GM12878 (cell line): ENCODE measurements around the gene TBPL2. TPM values are rescaled to one million over a fixed set of nuclear protein-coding genes. Genes with fewer than 3 reads are reported as not detected.

Experiments used
- BMI1 ChIP-seq: fragments of 450-650 bp; IDR thresholded peaks from 2 replicates; pipeline ENCODE4 v1.6.1; 2016; ENCODE audit warnings: mild to moderate bottlenecking, moderate library complexity, borderline replicate concordance
- CHD2 ChIP-seq: IDR thresholded peaks from 2 replicates; pipeline ENCODE4 v1.6.1; 2011; ENCODE audit warnings: low read depth, low read length, improper control_type of control experiment, borderline replicate concordance
- CREB1 ChIP-seq: IDR thresholded peaks from 2 replicates; pipeline ENCODE4 v1.6.1; 2012; ENCODE audit warnings: low read depth, mild to moderate bottlenecking, inconsistent platforms
- EZH2 ChIP-seq: IDR thresholded peaks from 2 replicates; pipeline ENCODE4 v1.6.1; 2012; ENCODE audit warnings: low read depth, mild to moderate bottlenecking, control low read depth, inconsistent platforms, low read length, borderline replicate concordance; ENCODE audit not compliant: control insufficient read depth
- FOXM1 ChIP-seq: IDR thresholded peaks from 2 replicates; pipeline ENCODE4 v1.6.1; 2012; ENCODE audit warnings: low read depth, mild to moderate bottlenecking, inconsistent platforms, low read length, moderate library complexity
- YBX1 ChIP-seq: fragments of 450-650 bp; IDR thresholded peaks from 2 replicates; pipeline ENCODE4 v1.6.1; 2016; ENCODE audit warnings: antibody characterized with exemption
- ZNF274 ChIP-seq: IDR thresholded peaks from one replicate; pipeline ENCODE4 v1.8.0; 2011; ENCODE audit not compliant: insufficient read length, insufficient read depth
- polyA plus RNA-seq, 11 experiments: library from polyadenylated mRNA; depleted of rRNA in 4 of 11; unstranded in 6 of 11; stranded (reverse) in 5 of 11; fragments of >200 nt; fragmentation: Nextera tagmentation in 4 of 11; fragmentation: Illumina TruSeq in 1 of 11; extraction: Ambion mirVana in 4 of 11; extraction: Trizol in 1 of 11; gene quantifications; 1 replicate in 1 of 11; 2 replicates in 10 of 11; pipeline versions ENCODE4 v1.2.1 to v1.2.3, GENCODE V29; 2011 to 2016; ENCODE audit warnings: inconsistent platforms in 2 of 11, missing spikeins in 2 of 11, low read depth in 1 of 11
- total RNA-seq, 4 experiments: library from RNA; depleted of rRNA in 3 of 4; stranded (reverse); fragments of >200 nt in 3 of 4; fragmentation: Illumina TruSeq in 1 of 4; extraction: Trizol in 1 of 4; gene quantifications; 2 replicates each; pipeline versions ENCODE4 v1.2.1 to v1.2.3, GENCODE V29; 2013 to 2021
- TF ChIP-seq, protein P1 (sequence below): IDR thresholded peaks from 2 replicates; pipeline ENCODE4 v1.6.1; 2012; ENCODE audit warnings: low read depth, low read length, improper control_type of control experiment
- TF ChIP-seq, protein P2 (sequence below): IDR thresholded peaks from 2 replicates; pipeline ENCODE4 v1.6.1; 2012; ENCODE audit warnings: mild to moderate bottlenecking, low read depth, low read length
- TF ChIP-seq, protein P3 (sequence below): fragments of 450-650 bp; IDR thresholded peaks from 2 replicates; pipeline ENCODE4 v1.6.1; 2017; ENCODE audit warnings: mild to moderate bottlenecking

TBPL2 gene
- total and polyA plus RNA-seq, 10 of the 15 experiments (the other 5 are each of a cell fraction or from before 2014, with no cell fraction given) = 0.41 TPM; not detected in 9

DNA sequence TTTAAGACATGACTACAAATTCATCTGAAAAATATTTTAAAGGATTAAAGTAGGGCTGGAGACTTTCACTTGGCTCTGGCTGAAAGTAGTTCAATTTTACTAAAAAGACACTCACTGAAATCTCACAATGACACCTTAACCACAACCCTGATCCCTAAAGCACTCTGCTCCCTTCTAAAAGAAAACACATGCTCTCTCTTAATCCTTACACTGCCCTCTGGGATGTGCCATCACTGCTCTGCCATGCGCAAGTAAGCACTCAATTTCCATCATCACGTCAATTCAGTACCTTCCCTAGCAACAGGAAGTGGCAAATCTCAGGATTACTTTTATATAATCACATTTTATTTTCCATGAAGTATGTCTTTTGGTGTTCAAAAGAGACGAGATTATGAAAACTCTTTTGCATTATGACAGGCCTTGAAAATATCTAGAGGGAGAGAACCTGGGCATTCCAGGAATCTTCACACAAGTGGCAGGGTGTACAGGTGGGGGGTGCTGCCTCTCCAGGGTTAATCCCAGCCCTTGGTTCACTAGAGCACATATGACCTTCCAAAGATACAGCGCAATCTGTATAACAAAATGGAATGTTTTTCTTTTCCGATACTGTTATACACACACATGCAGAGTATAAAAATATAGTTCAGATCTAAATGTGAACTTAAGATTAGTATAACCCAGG lies 36.1 kb downstream of the TBPL2 start (continued):
- TF ChIP-seq, protein P1, sequence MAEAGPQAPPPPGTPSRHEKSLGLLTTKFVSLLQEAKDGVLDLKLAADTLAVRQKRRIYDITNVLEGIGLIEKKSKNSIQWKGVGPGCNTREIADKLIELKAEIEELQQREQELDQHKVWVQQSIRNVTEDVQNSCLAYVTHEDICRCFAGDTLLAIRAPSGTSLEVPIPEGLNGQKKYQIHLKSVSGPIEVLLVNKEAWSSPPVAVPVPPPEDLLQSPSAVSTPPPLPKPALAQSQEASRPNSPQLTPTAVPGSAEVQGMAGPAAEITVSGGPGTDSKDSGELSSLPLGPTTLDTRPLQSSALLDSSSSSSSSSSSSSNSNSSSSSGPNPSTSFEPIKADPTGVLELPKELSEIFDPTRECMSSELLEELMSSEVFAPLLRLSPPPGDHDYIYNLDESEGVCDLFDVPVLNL = no peak
- TF ChIP-seq, protein P2, sequence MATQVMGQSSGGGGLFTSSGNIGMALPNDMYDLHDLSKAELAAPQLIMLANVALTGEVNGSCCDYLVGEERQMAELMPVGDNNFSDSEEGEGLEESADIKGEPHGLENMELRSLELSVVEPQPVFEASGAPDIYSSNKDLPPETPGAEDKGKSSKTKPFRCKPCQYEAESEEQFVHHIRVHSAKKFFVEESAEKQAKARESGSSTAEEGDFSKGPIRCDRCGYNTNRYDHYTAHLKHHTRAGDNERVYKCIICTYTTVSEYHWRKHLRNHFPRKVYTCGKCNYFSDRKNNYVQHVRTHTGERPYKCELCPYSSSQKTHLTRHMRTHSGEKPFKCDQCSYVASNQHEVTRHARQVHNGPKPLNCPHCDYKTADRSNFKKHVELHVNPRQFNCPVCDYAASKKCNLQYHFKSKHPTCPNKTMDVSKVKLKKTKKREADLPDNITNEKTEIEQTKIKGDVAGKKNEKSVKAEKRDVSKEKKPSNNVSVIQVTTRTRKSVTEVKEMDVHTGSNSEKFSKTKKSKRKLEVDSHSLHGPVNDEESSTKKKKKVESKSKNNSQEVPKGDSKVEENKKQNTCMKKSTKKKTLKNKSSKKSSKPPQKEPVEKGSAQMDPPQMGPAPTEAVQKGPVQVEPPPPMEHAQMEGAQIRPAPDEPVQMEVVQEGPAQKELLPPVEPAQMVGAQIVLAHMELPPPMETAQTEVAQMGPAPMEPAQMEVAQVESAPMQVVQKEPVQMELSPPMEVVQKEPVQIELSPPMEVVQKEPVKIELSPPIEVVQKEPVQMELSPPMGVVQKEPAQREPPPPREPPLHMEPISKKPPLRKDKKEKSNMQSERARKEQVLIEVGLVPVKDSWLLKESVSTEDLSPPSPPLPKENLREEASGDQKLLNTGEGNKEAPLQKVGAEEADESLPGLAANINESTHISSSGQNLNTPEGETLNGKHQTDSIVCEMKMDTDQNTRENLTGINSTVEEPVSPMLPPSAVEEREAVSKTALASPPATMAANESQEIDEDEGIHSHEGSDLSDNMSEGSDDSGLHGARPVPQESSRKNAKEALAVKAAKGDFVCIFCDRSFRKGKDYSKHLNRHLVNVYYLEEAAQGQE = no peak
- no peak for TF ChIP-seq CHD2
- no peak for TF ChIP-seq BMI1
- no peak for TF ChIP-seq ZNF274
- TF ChIP-seq YBX1 = no peak
- TF ChIP-seq FOXM1 = no peak
- no peak for TF ChIP-seq CREB1
- TF ChIP-seq, protein P3, sequence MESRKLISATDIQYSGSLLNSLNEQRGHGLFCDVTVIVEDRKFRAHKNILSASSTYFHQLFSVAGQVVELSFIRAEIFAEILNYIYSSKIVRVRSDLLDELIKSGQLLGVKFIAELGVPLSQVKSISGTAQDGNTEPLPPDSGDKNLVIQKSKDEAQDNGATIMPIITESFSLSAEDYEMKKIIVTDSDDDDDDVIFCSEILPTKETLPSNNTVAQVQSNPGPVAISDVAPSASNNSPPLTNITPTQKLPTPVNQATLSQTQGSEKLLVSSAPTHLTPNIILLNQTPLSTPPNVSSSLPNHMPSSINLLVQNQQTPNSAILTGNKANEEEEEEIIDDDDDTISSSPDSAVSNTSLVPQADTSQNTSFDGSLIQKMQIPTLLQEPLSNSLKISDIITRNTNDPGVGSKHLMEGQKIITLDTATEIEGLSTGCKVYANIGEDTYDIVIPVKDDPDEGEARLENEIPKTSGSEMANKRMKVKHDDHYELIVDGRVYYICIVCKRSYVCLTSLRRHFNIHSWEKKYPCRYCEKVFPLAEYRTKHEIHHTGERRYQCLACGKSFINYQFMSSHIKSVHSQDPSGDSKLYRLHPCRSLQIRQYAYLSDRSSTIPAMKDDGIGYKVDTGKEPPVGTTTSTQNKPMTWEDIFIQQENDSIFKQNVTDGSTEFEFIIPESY = no peak
- TF ChIP-seq EZH2 = no peak
